SH-SY5Y (cell line): ENCODE measurements around the gene SH3GL3.

Experiments
- GATA2 ChIP-seq: IDR thresholded peaks from 2 replicates; pipeline ENCODE4 v1.6.1; 2011; ENCODE audit warnings: mild to moderate bottlenecking, low read depth, low read length
- GATA3 ChIP-seq: IDR thresholded peaks from 2 replicates; pipeline ENCODE4 v1.6.1; 2011; ENCODE audit warnings: low read depth, mild to moderate bottlenecking, low read length, moderate library complexity

Gene SH3GL3

GRCh38 chr15:83477808-83478537 lies 30.8 kb downstream of the SH3GL3 start:
- TF ChIP-seq GATA2: no peak
- no peak for TF ChIP-seq GATA3

- TF ChIP-seq GATA3: no peak
- TF ChIP-seq GATA2: no peak
Measured at GRCh38 chr15:83483612-83484011, 36.5 kb downstream of the SH3GL3 start.

- TF ChIP-seq GATA2 (no peak), GATA3 (no peak)
Measured at GRCh38 chr15:83484636-83485035, 37.5 kb downstream of the SH3GL3 start.

GRCh38 chr15:83486363-83486762 lies 39.2 kb downstream of the SH3GL3 start:
- TF ChIP-seq GATA2 (no peak), GATA3 (no peak)

GRCh38 chr15:83487519-83487918 lies 40.4 kb downstream of the SH3GL3 start:
- no peak for TF ChIP-seq GATA2
- no peak for TF ChIP-seq GATA3

- TF ChIP-seq GATA3: no peak
- no peak for TF ChIP-seq GATA2
Measured at GRCh38 chr15:83489690-83490089, 42.5 kb downstream of the SH3GL3 start.

- no peak for TF ChIP-seq GATA3
- no peak for TF ChIP-seq GATA2
Measured at GRCh38 chr15:83491486-83491885, 44.3 kb downstream of the SH3GL3 start.

GRCh38 chr15:83496766-83497165 lies 49.6 kb downstream of the SH3GL3 start:
- TF ChIP-seq GATA2 (no peak), GATA3 (no peak)

GRCh38 chr15:83498374-83498773 lies 51.2 kb downstream of the SH3GL3 start:
- no peak for TF ChIP-seq GATA2
- TF ChIP-seq GATA3: no peak

GRCh38 chr15:83498801-83499200 lies 51.7 kb downstream of the SH3GL3 start:
- no peak for TF ChIP-seq GATA2
- no peak for TF ChIP-seq GATA3

- TF ChIP-seq GATA2: no peak
- TF ChIP-seq GATA3: no peak
Measured at GRCh38 chr15:83499476-83499875, 52.3 kb downstream of the SH3GL3 start.

- no peak for TF ChIP-seq GATA3
- no peak for TF ChIP-seq GATA2
Measured at GRCh38 chr15:83503595-83504364, 56.6 kb downstream of the SH3GL3 start.

- TF ChIP-seq GATA3: no peak
- TF ChIP-seq GATA2: no peak
Measured at GRCh38 chr15:83504365-83504764, 57.2 kb downstream of the SH3GL3 start.

GRCh38 chr15:83510001-83510400 lies 62.9 kb downstream of the SH3GL3 start:
- no peak for TF ChIP-seq GATA3
- no peak for TF ChIP-seq GATA2

GRCh38 chr15:83512459-83512858 lies 65.3 kb downstream of the SH3GL3 start:
- TF ChIP-seq GATA3 (no peak), GATA2 (no peak)

- TF ChIP-seq GATA2 (no peak), GATA3 (no peak)
Measured at GRCh38 chr15:83514584-83514983, 67.4 kb downstream of the SH3GL3 start.
